NCI-H510A treated with DMSO at 0.1 percent for 48 hours (cell line): ENCODE data around the gene CTSS.

Experiments
- DNase-seq: peaks from one replicate; lab custom pipeline; 2025; lab: John Stamatoyannopoulos, UW

CTSS gene

DNA sequence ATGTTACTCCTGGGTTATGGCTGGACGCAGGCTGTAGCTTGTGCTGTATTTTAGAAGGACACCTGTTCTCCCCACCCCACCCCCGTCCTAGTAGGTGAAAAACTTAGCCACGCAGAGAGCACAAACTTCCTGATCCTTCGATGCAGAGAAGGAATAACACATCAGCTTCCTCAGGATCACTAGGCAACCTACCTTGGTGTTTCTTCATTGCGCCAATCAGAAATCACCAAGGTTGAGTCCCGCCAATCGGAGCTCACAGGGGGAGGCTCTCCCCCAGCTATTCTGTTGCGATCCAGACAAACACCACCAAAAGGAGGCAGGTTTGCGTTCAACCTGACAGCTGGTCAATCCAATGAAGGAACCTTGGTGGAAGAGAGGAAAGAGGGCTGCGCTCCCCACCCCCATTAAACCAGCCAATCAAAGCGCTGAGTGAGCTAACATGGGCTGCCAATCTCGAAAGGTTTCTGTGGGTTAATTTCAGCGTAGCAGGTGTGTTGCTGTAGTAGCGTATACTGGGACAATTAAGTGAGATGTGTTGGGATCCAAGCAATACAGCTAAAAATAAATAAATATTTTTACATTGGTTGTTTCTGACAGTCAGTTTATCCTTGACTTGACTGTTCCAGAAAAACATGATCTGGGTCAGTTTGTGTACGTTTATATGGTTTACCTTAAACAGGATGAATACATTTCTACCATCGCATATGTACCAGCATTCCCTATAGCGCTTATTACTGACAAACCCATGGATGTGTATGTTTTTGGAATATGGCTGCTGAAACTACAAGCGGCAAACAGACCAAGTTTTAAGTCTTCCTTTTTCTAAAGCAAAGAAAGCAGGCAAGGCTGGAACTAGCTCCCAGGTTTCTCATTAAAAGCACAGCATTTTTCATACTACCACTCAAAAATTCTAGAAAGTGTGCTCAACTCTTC lies 68.3 kb downstream of the CTSS start, which contains the start of gene GOLPH3L:
Gene GOLPH3L, minus strand, starts transcription at position 160 of the 933 bp plus-strand sequence. CDS start 2,316 bp downstream, outside the sequence.
- peak; percentile 99 for DNase-seq

GRCh38 chr1:150696590-150696989 lies 69.0 kb downstream of the CTSS start:
- DNase-seq = peak; percentile 44

GRCh38 chr1:150696162-150696561 lies 69.4 kb downstream of the CTSS start:
- no peak for DNase-seq

DNA sequence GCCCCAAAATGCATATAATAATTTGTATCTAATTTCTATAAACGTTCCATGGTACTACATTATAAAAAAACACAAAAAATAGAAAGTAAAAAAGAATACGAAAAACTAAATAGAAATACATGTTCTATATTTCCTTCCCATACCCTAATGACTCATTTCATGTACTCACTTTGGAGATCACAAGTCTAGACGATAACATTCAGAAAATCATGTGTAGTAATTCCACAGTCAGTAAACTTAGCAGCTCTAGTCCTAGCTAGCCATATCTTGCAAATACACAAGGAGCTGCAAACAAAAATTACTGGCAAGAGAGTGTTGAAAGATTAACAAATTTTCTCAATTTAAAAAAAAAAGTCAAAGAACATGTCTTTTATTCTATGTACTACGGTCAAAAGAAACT lies 70.0 kb downstream of the CTSS start:
- no peak for DNase-seq

DNA sequence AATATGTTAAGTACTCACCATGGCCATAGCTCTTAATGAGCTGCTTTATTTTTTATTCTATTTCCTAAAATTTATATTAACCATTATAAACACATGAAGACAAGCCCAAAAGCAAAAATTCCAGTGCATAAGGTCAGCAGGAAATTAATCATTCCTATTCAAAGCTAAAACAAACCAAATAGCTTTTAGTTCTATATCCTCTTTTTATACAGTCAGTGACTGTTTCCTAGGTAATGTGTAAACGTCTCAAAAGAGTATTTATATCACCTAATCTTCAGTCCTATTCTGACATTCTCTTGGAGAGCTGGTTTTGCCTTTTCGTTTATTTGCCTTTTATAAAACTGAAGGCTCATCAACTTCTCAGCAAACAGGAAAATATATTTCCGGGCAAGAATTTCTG lies 72.9 kb downstream of the CTSS start:
- DNase-seq = no peak

DNA sequence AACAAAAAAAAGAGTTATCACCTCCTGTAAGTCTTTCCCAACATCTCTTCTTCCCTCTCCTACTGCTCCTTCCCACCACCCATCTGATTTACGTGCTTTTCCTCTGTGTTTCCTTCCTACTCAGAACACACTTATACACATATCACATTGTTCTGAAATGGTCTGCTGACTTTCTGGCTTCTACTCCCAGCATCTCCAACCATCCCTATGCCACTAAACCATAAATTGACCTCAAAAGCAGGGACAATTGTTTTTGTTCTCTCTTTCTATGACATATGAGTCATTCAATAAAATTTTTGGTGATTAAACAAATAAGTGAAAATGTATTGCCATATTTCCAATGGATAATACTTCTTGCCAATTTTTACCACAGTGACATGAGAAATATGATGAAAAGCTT lies 76.8 kb downstream of the CTSS start:
- DNase-seq = no peak

DNA sequence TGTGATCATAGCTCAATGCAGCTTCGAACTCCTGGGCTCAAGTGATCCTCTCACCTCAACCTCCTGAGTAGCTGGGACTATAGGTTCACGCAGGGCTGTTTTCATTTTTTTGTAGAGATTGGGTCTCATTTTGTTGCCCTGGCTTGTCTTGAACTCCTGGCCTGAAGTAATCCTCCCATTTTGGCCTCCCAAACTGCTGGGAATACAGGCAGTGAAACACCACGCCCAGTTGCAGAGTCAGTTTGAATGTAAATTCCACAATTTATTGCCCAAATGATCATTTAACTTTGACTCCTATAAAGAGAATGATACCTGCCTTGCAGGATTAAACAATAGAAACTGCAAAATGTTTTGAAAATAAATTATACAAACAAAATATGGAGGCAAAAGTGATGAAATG lies 79.3 kb downstream of the CTSS start:
- no peak for DNase-seq

GRCh38 chr1:150683914-150684313 lies 81.7 kb downstream of the CTSS start:
- no peak for DNase-seq
